ENCODE results near the gene SLC10A7. TPM values are rescaled to one million over a fixed set of nuclear protein-coding genes. Genes with fewer than 3 reads are reported as not detected.

Gene SLC10A7
- total and polyA plus RNA-seq, 12 donors, result 1.7 to 27.5 (median 13.0) TPM

DNA sequence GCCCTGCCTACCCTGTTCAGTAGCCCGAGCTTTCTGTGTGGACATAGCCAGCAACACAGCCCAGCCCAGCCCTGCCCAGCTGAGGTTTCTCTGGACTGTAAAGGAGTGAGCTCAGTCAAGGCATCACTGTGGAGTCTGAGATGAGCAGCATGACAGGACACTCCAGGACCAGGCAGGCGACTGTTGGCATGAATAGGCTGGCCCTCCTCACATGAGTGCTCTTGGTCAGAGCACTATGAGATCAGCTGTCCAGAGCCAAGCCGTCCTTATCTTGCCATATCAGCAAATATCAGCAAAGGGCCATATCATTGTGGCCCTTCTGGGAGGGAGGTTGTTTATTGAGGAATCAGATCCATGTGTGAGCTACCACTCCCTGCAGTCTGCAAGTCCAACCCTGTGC is 276.5 kb downstream of the SLC10A7 start:
- no peak overlapping the region for H3K4me3 ChIP-seq
- peak overlapping the region in 2 of 5 donors; percentile 36 to 62 for H3K27ac ChIP-seq
- no peaks in the 10 kb centered on the region for H3K9me3 ChIP-seq (replicated peaks in 1 of 3)
- no peaks in the 10 kb centered on the region for H3K27me3 ChIP-seq
- peak in 5 of 7 donors; percentile 35 to 57 (median 47) for DNase-seq
- 46 to 60% (median 56%) methylated on average over 1 to 3 of the region's 3 CpGs for WGBS, 4 donors
- H3K36me3 ChIP-seq (replicated peaks in 1 of 2), result no peaks in the 10 kb centered on the region
- no peak for TF ChIP-seq POLR2A (IDR thresholded peaks at IDR 0.05)
- TF ChIP-seq, protein P1, sequence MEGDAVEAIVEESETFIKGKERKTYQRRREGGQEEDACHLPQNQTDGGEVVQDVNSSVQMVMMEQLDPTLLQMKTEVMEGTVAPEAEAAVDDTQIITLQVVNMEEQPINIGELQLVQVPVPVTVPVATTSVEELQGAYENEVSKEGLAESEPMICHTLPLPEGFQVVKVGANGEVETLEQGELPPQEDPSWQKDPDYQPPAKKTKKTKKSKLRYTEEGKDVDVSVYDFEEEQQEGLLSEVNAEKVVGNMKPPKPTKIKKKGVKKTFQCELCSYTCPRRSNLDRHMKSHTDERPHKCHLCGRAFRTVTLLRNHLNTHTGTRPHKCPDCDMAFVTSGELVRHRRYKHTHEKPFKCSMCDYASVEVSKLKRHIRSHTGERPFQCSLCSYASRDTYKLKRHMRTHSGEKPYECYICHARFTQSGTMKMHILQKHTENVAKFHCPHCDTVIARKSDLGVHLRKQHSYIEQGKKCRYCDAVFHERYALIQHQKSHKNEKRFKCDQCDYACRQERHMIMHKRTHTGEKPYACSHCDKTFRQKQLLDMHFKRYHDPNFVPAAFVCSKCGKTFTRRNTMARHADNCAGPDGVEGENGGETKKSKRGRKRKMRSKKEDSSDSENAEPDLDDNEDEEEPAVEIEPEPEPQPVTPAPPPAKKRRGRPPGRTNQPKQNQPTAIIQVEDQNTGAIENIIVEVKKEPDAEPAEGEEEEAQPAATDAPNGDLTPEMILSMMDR (IDR thresholded peaks at IDR 0.05), result no peak
- intact Hi-C loops (cut with DNase I), result no loop called here
- H3K4me1 ChIP-seq (replicated peaks in 1 of 2), result peaks cover 24 to 40% of the 10 kb centered on the region in 2 donors

DNA sequence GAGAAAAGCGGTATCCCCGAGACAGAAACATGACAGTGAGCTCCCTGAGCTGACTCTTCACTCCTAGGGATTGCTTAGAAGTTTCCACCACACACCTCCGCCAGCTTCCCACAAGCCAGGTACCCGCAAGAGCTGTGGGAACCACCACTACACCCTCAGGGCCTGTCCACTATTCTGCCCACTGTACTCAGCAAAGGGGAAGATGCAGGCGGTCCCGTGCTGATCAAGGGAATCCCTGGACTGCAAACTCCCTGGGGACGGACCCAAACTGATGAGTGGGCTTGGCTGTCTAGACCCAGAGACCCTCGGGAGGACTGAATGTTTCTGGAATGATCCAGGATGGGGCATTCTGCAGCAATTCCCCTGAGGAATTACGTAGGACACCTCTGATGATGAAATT is 277.2 kb downstream of the SLC10A7 start:
- Histone ChIP-seq H3K27ac (peak overlapping the region in 1 of 5 donors; percentile 36), H3K4me1 (replicated peaks in 1 of 2) (peaks cover 24 to 40% of the 10 kb centered on the region in 2 donors), H3K4me3 (no peak overlapping the region), H3K27me3 (no peaks in the 10 kb centered on the region), H3K9me3 (replicated peaks in 1 of 3) (no peaks in the 10 kb centered on the region), H3K36me3 (replicated peaks in 1 of 2) (no peaks in the 10 kb centered on the region)
- 88 to 93% (median 93%) methylated on average over 1 to 9 of the region's 9 CpGs for WGBS, 4 donors
- intact Hi-C loops (cut with DNase I), result no loop called here
- TF ChIP-seq, protein P1 (IDR thresholded peaks at IDR 0.05), result no peak
- TF ChIP-seq POLR2A (IDR thresholded peaks at IDR 0.05), result no peak
- DNase-seq, result no peak

DNA sequence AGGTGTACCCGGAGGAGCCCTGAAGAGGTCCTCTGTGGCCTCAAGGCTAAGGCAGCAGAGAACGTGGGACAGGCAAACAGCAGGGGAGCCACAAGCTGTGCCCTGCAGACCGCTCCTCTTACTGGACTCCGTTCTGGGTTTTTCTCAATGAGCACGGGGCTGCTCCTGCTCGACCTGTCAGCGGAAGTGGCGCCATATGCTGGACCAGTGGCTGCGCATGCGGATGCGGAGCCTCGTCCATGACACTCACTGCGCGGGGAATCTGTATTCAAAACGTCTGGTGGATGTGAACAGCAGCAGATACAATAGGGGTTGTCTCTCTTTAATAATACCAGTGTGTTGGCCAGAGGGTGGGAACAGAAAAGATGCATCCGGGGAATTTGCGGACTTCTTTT is 277.9 kb downstream of the SLC10A7 start:
- Histone ChIP-seq H3K27me3 (no peaks in the 10 kb centered on the region), H3K4me3 (no peak overlapping the region), H3K9me3 (replicated peaks in 1 of 3) (no peaks in the 10 kb centered on the region), H3K4me1 (replicated peaks in 1 of 2) (peaks cover 24 to 40% of the 10 kb centered on the region in 2 donors), H3K36me3 (replicated peaks in 1 of 2) (no peaks in the 10 kb centered on the region), H3K27ac (no peak overlapping the region)
- WGBS, 4 donors, result 92 to 95% (median 93%) methylated on average over 14 to 17 of the region's 17 CpGs
- intact Hi-C loops (cut with DNase I), result no loop called here
- no peak for TF ChIP-seq POLR2A (IDR thresholded peaks at IDR 0.05)
- TF ChIP-seq, protein P1 (IDR thresholded peaks at IDR 0.05), result no peak
- no peak for DNase-seq

DNA sequence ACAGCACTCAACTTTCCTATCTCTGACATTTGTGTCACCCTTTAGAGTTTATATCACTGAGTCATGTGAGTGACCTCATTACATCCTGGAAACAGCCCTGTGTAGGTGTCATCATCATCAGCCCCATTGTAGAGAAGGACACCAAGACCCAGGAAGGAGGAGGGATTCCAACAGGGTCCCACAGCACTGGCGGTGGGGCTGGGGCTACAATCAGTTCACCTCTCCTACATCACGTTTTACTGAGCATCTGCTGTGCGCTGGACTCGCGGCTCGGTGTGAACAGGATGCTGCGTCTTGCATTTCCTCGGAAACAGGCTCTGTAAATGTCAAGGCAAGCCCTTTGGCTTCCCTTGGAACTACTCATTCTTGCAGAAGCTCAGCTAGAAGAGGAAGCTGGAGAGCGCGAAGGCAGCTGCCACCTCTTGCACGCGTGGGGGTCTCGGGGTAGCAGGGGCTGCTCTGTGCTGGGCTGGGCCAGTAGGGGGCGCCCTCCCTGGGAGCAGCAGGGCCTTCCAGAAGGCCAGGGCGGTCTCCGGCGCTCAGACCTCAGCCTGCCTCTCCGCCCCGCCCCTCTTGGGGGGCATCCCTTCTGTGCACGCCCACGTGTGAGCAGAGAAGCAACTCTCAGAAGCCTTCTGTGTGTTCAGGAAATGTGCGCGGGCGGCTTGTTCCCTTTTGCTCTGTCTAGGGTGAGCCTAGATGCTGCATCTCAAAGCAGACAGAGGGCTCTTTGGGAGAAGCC is 278.4 kb downstream of the SLC10A7 start:
- 30 to 43% (median 38%) methylated on average over 2 to 24 of the region's 24 CpGs for WGBS, 4 donors
- Histone ChIP-seq H3K4me3 (no peak overlapping the region), H3K27ac (peak overlapping the region in 1 of 5 donors; percentile 65), H3K4me1 (replicated peaks in 1 of 2) (peaks cover 24 to 40% of the 10 kb centered on the region in 2 donors), H3K36me3 (replicated peaks in 1 of 2) (no peaks in the 10 kb centered on the region), H3K27me3 (no peaks in the 10 kb centered on the region), H3K9me3 (replicated peaks in 1 of 3) (no peaks in the 10 kb centered on the region)
- DNase-seq, result peak in 5 of 7 donors; percentile 17 to 41 (median 29)
- TF ChIP-seq POLR2A (IDR thresholded peaks at IDR 0.05), result no peak
- TF ChIP-seq, protein P1 (IDR thresholded peaks at IDR 0.05), result peak in 3 of 6 experiments; percentile 7 to 24 (median 21)
- intact Hi-C loops (cut with DNase I), result no loop called here

All from adrenal gland (tissue), 12 donors.